ENCODE results near the gene SEC16A. TPM values are rescaled to one million over a fixed set of nuclear protein-coding genes. Genes with fewer than 3 reads are reported as not detected.

SEC16A gene
- total RNA-seq, 2 experiments from 2014 or later, result 86.8 to 89.2 TPM

GRCh38 chr9:136437839-136438547 is 44.8 kb downstream of the SEC16A start:
- Mint-ChIP-seq H3K9me3 (ENCODE audit: insufficient read depth) (no peaks in the 10 kb centered on the region), H3K27ac (peak overlapping the region; percentile 77), H3K27me3 (ENCODE audit: low read depth) (no peaks in the 10 kb centered on the region), H3K4me1 (ENCODE audit: low read depth) (peaks cover 28% of the 10 kb centered on the region), H3K4me3 (peak overlapping the region; percentile 83), H3K36me3 (ENCODE audit: low read depth) (peaks cover 34% of the 10 kb centered on the region)
- DNase-seq (no peak), ATAC-seq (no peak)
- ChIA-PET POLR2A (no interaction called here), CTCF (interaction anchor here (0.6 kb wide), 1 partner anchor 119 kb away, joined by 3 read pairs; no protein-coding TSS in a partner anchor)

GRCh38 chr9:136437430-136437829 is 45.4 kb downstream of the SEC16A start:
- ChIA-PET CTCF (no interaction called here), POLR2A (no interaction called here)
- Mint-ChIP-seq H3K9me3 (ENCODE audit: insufficient read depth) (no peaks in the 10 kb centered on the region), H3K4me1 (ENCODE audit: low read depth) (peaks cover 28% of the 10 kb centered on the region), H3K27me3 (ENCODE audit: low read depth) (no peaks in the 10 kb centered on the region), H3K4me3 (peak overlapping the region; percentile 83), H3K27ac (no peak overlapping the region), H3K36me3 (ENCODE audit: low read depth) (peaks cover 29% of the 10 kb centered on the region)
- ATAC-seq (no peak), DNase-seq (no peak)

DNA sequence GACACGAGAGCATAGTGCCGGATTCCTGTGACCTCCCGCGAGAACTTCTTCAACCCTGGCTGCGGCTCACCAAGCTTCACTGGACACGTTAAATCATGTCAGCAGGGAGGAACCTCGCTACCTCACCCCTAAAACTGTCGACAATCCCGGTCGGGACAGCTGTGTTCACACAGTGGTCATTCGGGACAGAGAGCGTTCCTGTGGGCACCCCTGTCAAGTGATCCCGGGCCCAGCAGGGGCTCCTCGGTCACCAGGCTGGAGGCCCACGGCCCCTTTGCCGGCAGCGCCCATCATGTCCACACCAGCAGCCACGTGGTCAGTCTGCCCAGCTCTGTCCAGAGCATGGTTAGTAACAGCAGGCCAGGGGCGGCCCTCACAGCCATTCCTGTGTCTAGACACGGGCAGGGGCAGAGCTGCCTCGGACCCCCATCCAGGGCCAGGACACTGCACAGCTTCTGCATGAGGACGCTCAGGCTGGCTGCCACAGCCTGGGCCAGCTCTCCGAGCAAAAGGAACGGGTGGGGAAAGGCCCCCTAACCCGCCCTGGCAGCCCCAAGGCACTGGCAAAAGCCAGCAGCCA is 46.7 kb downstream of the SEC16A start:
- peaks cover 28% of the 10 kb centered on the region for H3K4me1 Mint-ChIP-seq (ENCODE audit: low read depth)
- H3K9me3 Mint-ChIP-seq (ENCODE audit: insufficient read depth), result no peaks in the 10 kb centered on the region
- ATAC-seq (no peak), DNase-seq (no peak)
- H3K4me3 Mint-ChIP-seq, result no peak overlapping the region
- H3K27me3 Mint-ChIP-seq (ENCODE audit: low read depth), result no peaks in the 10 kb centered on the region
- ChIA-PET CTCF (no interaction called here), POLR2A (no interaction called here)
- H3K27ac Mint-ChIP-seq, result no peak overlapping the region
- peaks cover 21% of the 10 kb centered on the region for H3K36me3 Mint-ChIP-seq (ENCODE audit: low read depth)

DNA sequence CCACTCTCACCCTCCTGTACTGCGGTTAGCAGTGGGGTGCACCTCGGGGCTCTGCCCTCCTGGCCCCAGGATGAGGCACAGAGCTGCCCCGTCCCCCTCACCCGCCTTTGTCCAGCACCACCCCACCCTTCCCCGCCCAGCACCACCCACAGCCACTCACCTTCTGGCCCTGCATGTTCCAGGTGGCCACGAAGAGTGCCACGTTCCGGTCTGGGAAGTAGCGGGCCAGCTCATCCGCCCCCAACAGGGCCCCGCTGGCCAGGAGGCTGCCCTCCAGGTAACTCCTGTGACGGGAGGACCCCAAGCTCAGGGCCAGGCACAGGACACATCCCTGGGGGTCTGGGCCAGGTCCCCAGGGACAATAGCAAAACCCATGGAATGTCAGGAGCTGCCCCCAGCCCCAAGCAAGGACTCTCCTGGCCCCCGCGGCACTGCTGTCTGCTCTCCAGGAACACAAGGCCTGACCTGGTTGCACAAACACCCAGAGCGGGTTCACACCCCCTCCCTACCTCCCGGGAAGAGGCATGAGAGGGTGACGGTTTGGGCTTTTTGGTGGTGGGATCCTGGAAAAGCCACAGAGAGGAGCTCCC is 48.2 kb downstream of the SEC16A start:
- ChIA-PET POLR2A (no interaction called here), CTCF (no interaction called here)
- no peak for DNase-seq
- H3K27me3 Mint-ChIP-seq (ENCODE audit: low read depth), result no peaks in the 10 kb centered on the region
- peaks cover 11% of the 10 kb centered on the region for H3K36me3 Mint-ChIP-seq (ENCODE audit: low read depth)
- H3K27ac Mint-ChIP-seq, result no peak overlapping the region
- no peak overlapping the region for H3K4me3 Mint-ChIP-seq
- peaks cover 26% of the 10 kb centered on the region for H3K4me1 Mint-ChIP-seq (ENCODE audit: low read depth)
- ATAC-seq, result no peak
- no peaks in the 10 kb centered on the region for H3K9me3 Mint-ChIP-seq (ENCODE audit: insufficient read depth)

- peaks cover 14% of the 10 kb centered on the region for H3K36me3 Mint-ChIP-seq (ENCODE audit: low read depth)
- H3K27ac Mint-ChIP-seq, result no peak overlapping the region
- H3K4me3 Mint-ChIP-seq, result no peak overlapping the region
Measured at GRCh38 chr9:136433849-136434579, 48.8 kb downstream of the SEC16A start.

DNA sequence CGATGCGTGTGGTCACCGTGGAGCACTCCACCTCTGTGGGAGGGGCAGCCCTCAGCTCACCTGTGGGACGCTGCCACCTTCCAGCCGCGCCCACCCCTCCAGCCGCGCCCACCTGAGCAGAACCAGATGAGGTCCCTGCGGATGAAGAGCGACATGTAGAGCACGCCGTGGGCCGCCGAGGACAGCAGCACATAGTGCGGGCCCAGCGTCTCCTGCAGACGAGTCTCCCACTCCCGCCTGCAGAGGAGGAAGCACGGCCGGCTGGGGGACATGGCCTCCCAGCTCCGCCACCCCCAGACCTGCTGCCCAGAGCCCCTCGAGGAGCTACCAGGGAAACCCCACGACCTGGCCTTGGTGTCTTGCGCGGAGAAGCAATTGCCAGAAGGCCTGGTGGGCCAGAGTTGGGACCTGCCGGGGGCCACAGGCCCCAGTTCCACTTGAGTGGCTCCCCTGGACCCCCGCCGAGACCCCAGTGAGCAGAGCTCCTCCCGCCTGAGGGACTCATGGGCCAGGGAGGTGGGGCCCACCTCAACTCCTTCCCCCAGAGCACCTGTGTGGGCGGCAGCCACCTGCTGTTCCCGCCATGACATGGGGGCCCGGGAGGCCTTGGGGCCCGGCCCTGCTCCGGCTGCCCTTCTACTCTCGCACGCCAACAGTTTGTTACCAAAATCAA is 49.7 kb downstream of the SEC16A start:
- H3K9me3 Mint-ChIP-seq (ENCODE audit: insufficient read depth), result no peaks in the 10 kb centered on the region
- H3K27me3 Mint-ChIP-seq (ENCODE audit: low read depth), result no peaks in the 10 kb centered on the region
- ChIA-PET CTCF (no interaction called here), POLR2A (interaction anchor here (0.6 to 1.2 kb wide), 3 partner anchors 10 to 24 kb away, joined by 3 read pairs; no protein-coding TSS in a partner anchor)
- no peak for DNase-seq
- no peak overlapping the region for H3K4me3 Mint-ChIP-seq
- no peak for ATAC-seq
- H3K36me3 Mint-ChIP-seq (ENCODE audit: low read depth), result peaks cover 18% of the 10 kb centered on the region
- no peak overlapping the region for H3K27ac Mint-ChIP-seq
- peaks cover 24% of the 10 kb centered on the region for H3K4me1 Mint-ChIP-seq (ENCODE audit: low read depth)

More at GRCh38 chr9:136433849-136434579, 48.8 kb downstream of the SEC16A start:
- Mint-ChIP-seq H3K27me3 (ENCODE audit: low read depth) (no peaks in the 10 kb centered on the region), H3K4me1 (ENCODE audit: low read depth) (peaks cover 26% of the 10 kb centered on the region), H3K9me3 (ENCODE audit: insufficient read depth) (no peaks in the 10 kb centered on the region)
- POLR2A ChIA-PET, result interaction anchor here (0.6 to 1.2 kb wide), 2 partner anchors 20 to 25 kb away, joined by 3 read pairs; no protein-coding TSS in a partner anchor
- DNase-seq (no peak), ATAC-seq (no peak)
- CTCF ChIA-PET, result no interaction called here

- no peak overlapping the region for H3K4me3 Mint-ChIP-seq
- ChIA-PET CTCF (no interaction called here), POLR2A (interaction anchor here (0.6 to 1.2 kb wide), 2 partner anchors 9 to 19 kb away, joined by 3 read pairs; no protein-coding TSS in a partner anchor)
- no peak overlapping the region for H3K27ac Mint-ChIP-seq
- H3K9me3 Mint-ChIP-seq (ENCODE audit: insufficient read depth), result no peaks in the 10 kb centered on the region
- peaks cover 18% of the 10 kb centered on the region for H3K4me1 Mint-ChIP-seq (ENCODE audit: low read depth)
- ATAC-seq (no peak), DNase-seq (no peak)
- H3K27me3 Mint-ChIP-seq (ENCODE audit: low read depth), result no peaks in the 10 kb centered on the region
- peaks cover 18% of the 10 kb centered on the region for H3K36me3 Mint-ChIP-seq (ENCODE audit: low read depth)
Measured at GRCh38 chr9:136432591-136432990, 50.2 kb downstream of the SEC16A start.

- H3K4me1 Mint-ChIP-seq (ENCODE audit: low read depth), result peaks cover 11% of the 10 kb centered on the region
- DNase-seq (no peak), ATAC-seq (no peak)
- no peaks in the 10 kb centered on the region for H3K27me3 Mint-ChIP-seq (ENCODE audit: low read depth)
- ChIA-PET CTCF (no interaction called here), POLR2A (no interaction called here)
- H3K4me3 Mint-ChIP-seq, result no peak overlapping the region
- H3K27ac Mint-ChIP-seq, result no peak overlapping the region
- no peaks in the 10 kb centered on the region for H3K9me3 Mint-ChIP-seq (ENCODE audit: insufficient read depth)
- H3K36me3 Mint-ChIP-seq (ENCODE audit: low read depth), result peaks cover 14% of the 10 kb centered on the region
Measured at GRCh38 chr9:136431782-136432350, 51.0 kb downstream of the SEC16A start.

- POLR2A ChIA-PET, result no interaction called here
- Mint-ChIP-seq H3K4me1 (ENCODE audit: low read depth) (peaks cover under 1% of the 10 kb centered on the region), H3K27ac (no peak overlapping the region), H3K4me3 (no peak overlapping the region), H3K9me3 (ENCODE audit: insufficient read depth) (no peaks in the 10 kb centered on the region), H3K27me3 (ENCODE audit: low read depth) (no peaks in the 10 kb centered on the region), H3K36me3 (ENCODE audit: low read depth) (peaks cover 10% of the 10 kb centered on the region)
- no peak for DNase-seq
- CTCF ChIA-PET, result no interaction called here
- no peak for ATAC-seq
Measured at GRCh38 chr9:136430588-136431234, 52.1 kb downstream of the SEC16A start.

GRCh38 chr9:136429683-136430491 is 53.0 kb downstream of the SEC16A start:
- Mint-ChIP-seq H3K4me3 (no peak overlapping the region), H3K4me1 (ENCODE audit: low read depth) (peaks cover 3% of the 10 kb centered on the region), H3K36me3 (ENCODE audit: low read depth) (peaks cover 13% of the 10 kb centered on the region), H3K27me3 (ENCODE audit: low read depth) (no peaks in the 10 kb centered on the region), H3K27ac (no peak overlapping the region), H3K9me3 (ENCODE audit: insufficient read depth) (no peaks in the 10 kb centered on the region)
- ATAC-seq (no peak), DNase-seq (no peak)
- ChIA-PET POLR2A (no interaction called here), CTCF (no interaction called here)

Measured in activated CD8-positive, alpha-beta T cell treated with anti-CD3 and anti-CD28 coated beads, Interleukin-2, amount 10 ng/mL, durations not matched to agents 7 days and 5 days (primary cell).